GM21717 (cell line): Measurements from ENCODE around the gene KATNIP.

Source experiments
- ATAC-seq: cut with Tn5 transposase; IDR thresholded peaks from one replicate; pipeline ENCODE4 v1.9.1; 2021; ENCODE audit warnings: mild to moderate bottlenecking, moderate library complexity; ENCODE audit not compliant: unreplicated experiment

KATNIP gene

GRCh38 chr16:27549746-27550581 lies at the start of gene KATNIP, which contains the start of gene GTF3C1:
Gene KATNIP, plus strand, starts transcription at chr16:27550144. Its CDS starts 27 bp downstream, at chr16:27550171.
Gene GTF3C1, minus strand, starts transcription at chr16:27549913. Its CDS starts 23 bp downstream, at chr16:27549890.
- ATAC-seq: peak; percentile 93

- ATAC-seq: no peak
Measured at GRCh38 chr16:27500801-27501200, 49.1 kb upstream of the KATNIP start.

- no peak for ATAC-seq
Measured at GRCh38 chr16:27503662-27504061, 46.3 kb upstream of the KATNIP start.

GRCh38 chr16:27505297-27506236 lies 44.4 kb upstream of the KATNIP start:
- no peak for ATAC-seq

- no peak for ATAC-seq
Measured at GRCh38 chr16:27506771-27507170, 43.2 kb upstream of the KATNIP start.

- no peak for ATAC-seq
Measured at GRCh38 chr16:27508476-27508875, 41.5 kb upstream of the KATNIP start.

- ATAC-seq: no peak
Measured at GRCh38 chr16:27511657-27512448, 38.1 kb upstream of the KATNIP start.

GRCh38 chr16:27514806-27515205 lies 35.1 kb upstream of the KATNIP start:
- ATAC-seq: no peak

- no peak for ATAC-seq
Measured at GRCh38 chr16:27515874-27516353, 34.0 kb upstream of the KATNIP start.

- ATAC-seq: no peak
Measured at GRCh38 chr16:27516365-27516764, 33.6 kb upstream of the KATNIP start.

GRCh38 chr16:27517664-27518063 lies 32.3 kb upstream of the KATNIP start:
- ATAC-seq: no peak

- ATAC-seq: no peak
Measured at GRCh38 chr16:27518226-27518625, 31.7 kb upstream of the KATNIP start.

GRCh38 chr16:27520982-27521673 lies 28.8 kb upstream of the KATNIP start:
- ATAC-seq: no peak

- ATAC-seq: no peak
Measured at GRCh38 chr16:27522173-27522707, 27.7 kb upstream of the KATNIP start.

- ATAC-seq: no peak
Measured at GRCh38 chr16:27526180-27526579, 23.8 kb upstream of the KATNIP start.

- ATAC-seq: no peak
Measured at GRCh38 chr16:27528294-27528693, 21.6 kb upstream of the KATNIP start.

- no peak for ATAC-seq
Measured at GRCh38 chr16:27529962-27530361, 20.0 kb upstream of the KATNIP start.

- ATAC-seq: no peak
Measured at GRCh38 chr16:27531186-27531585, 18.8 kb upstream of the KATNIP start.
